Trophoblast cell (in vitro differentiated cells and primary cell): ENCODE data around the gene PXN.

Source experiments
- DNase-seq, 2 donors: peaks; one replicate each; pipeline ENCODE4 v3.0.0-alpha.2; 2016
- H2AFZ ChIP-seq: 2 replicates; pipeline ENCODE4 v1.6.1; 2013; ENCODE audit warnings: low read length, moderate library complexity, mild to moderate bottlenecking; ENCODE audit not compliant: insufficient read depth, poor library complexity
- H2AK5ac ChIP-seq: 2 replicates; pipeline ENCODE4 v1.6.1; 2013; ENCODE audit warnings: mild to moderate bottlenecking, low read length
- H2BK120ac ChIP-seq: 2 replicates; pipeline ENCODE4 v1.6.1; 2013; ENCODE audit warnings: low read length, mild to moderate bottlenecking, moderate library complexity; ENCODE audit not compliant: insufficient read depth, poor library complexity
- H2BK12ac ChIP-seq: 2 replicates; pipeline ENCODE4 v1.6.1; 2013; ENCODE audit warnings: mild to moderate bottlenecking, low read length, moderate library complexity
- H2BK5ac ChIP-seq: 2 replicates; pipeline ENCODE4 v1.6.1; 2013; ENCODE audit warnings: low read length, low read depth, moderate library complexity, mild to moderate bottlenecking; ENCODE audit not compliant: poor library complexity
- H3K14ac ChIP-seq: 2 replicates; pipeline ENCODE4 v1.6.1; 2013; ENCODE audit warnings: mild to moderate bottlenecking, low read length
- H3K18ac ChIP-seq: 2 replicates; pipeline ENCODE4 v1.6.1; 2013; ENCODE audit warnings: mild to moderate bottlenecking, low read length
- H3K23ac ChIP-seq: 2 replicates; pipeline ENCODE4 v1.6.1; 2013; ENCODE audit warnings: low read length
- H3K27ac ChIP-seq: 2 replicates; pipeline ENCODE4 v1.5.1; 2013; ENCODE audit warnings: low read depth, mild to moderate bottlenecking, inconsistent platforms, low read length, moderate library complexity
- H3K27me3 ChIP-seq: 2 replicates; pipeline ENCODE4 v1.6.1; 2013; ENCODE audit warnings: inconsistent platforms, mild to moderate bottlenecking, low read length, moderate library complexity; ENCODE audit not compliant: insufficient read depth
- H3K36me3 ChIP-seq, 2 experiments: 1 replicate in 1 of 2; 2 replicates in 1 of 2; pipeline ENCODE4 v1.6.1; 2013; ENCODE audit warnings: low read length in 2 of 2, mild to moderate bottlenecking in 2 of 2, moderate library complexity in 1 of 2; ENCODE audit not compliant: insufficient read depth in 2 of 2, control insufficient read depth in 1 of 2
- H3K4ac ChIP-seq: 2 replicates; pipeline ENCODE4 v1.6.1; 2013; ENCODE audit warnings: low read depth, mild to moderate bottlenecking, low read length, moderate library complexity
- H3K4me1 ChIP-seq, 2 experiments: 1 replicate in 1 of 2; 2 replicates in 1 of 2; pipeline ENCODE4 v1.6.1; 2013; ENCODE audit warnings: low read length in 2 of 2, mild to moderate bottlenecking in 2 of 2, moderate library complexity in 1 of 2; ENCODE audit not compliant: insufficient read depth in 2 of 2, control insufficient read depth in 1 of 2
- H3K4me2 ChIP-seq: 2 replicates; pipeline ENCODE4 v1.6.1; 2013; ENCODE audit warnings: inconsistent platforms, mild to moderate bottlenecking, low read length, moderate library complexity
- H3K4me3 ChIP-seq: 2 replicates; pipeline ENCODE4 v1.5.1; 2013; ENCODE audit warnings: mild to moderate bottlenecking, low read depth, low read length, inconsistent platforms
- H3K79me1 ChIP-seq: one replicate; pipeline ENCODE4 v1.6.1; 2013; ENCODE audit warnings: low read length
- H3K79me2 ChIP-seq: 2 replicates; pipeline ENCODE4 v1.6.1; 2013; ENCODE audit warnings: low read length, mild to moderate bottlenecking; ENCODE audit not compliant: control insufficient read depth, insufficient read depth, poor library complexity
- H3K9ac ChIP-seq: 2 replicates; pipeline ENCODE4 v1.6.1; 2013; ENCODE audit warnings: mild to moderate bottlenecking, low read length
- H3K9me3 ChIP-seq: 2 replicates; pipeline ENCODE4 v1.6.1; 2013; ENCODE audit warnings: low read depth, mild to moderate bottlenecking, control low read depth, inconsistent platforms, low read length; ENCODE audit not compliant: insufficient read depth
- H4K12ac ChIP-seq: 2 replicates; pipeline ENCODE4 v1.6.1; 2013; ENCODE audit warnings: low read depth, mild to moderate bottlenecking, low read length, moderate library complexity
- H4K8ac ChIP-seq: 2 replicates; pipeline ENCODE4 v1.6.1; 2013; ENCODE audit warnings: low read depth, mild to moderate bottlenecking, low read length, moderate library complexity
- H4K91ac ChIP-seq: one replicate; pipeline ENCODE4 v1.6.1; 2013; ENCODE audit warnings: low read depth, mild to moderate bottlenecking, low read length, moderate library complexity
- WGBS: extraction: QIAGEN DNeasy Blood & Tissue Kit; methylation state at CpG from one replicate; pipeline ENCODE4 v1.1.7; 2013; ENCODE audit warnings: missing lambda C conversion rate; ENCODE audit not compliant: insufficient read length, insufficient coverage; ENCODE audit errors: extremely low coverage; 5-methylcytosine and 5-hydroxymethylcytosine counted together

The PXN gene

DNA sequence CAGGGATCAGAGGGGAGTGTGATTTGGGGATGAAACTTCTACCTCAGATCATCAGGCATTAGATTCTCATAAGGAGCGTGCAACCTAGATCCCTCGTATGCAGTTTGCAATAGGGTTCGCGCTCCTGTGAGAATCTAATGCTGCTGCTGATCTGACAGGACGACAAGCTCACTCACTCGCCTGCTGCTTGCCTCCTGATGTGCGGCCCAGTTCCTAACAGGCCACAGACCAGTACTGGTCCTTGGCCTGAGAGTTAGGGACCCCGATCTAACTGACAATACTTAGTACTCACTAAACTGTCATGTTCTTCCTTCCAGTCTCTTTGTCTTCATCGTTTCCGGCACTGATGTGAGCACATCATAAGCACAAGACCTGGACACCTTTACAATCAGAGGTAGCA lies 59.3 kb downstream of the PXN start:
- DNase-seq: no peak
- Histone ChIP-seq H3K9me3 (peaks cover 3% of the 10 kb centered on the region), H4K12ac (no peak overlapping the region), H2BK120ac (no peak overlapping the region), H3K27me3 (no peaks in the 10 kb centered on the region), H2AK5ac (no peak overlapping the region), H3K79me2 (no peaks in the 10 kb centered on the region), H3K23ac (no peak overlapping the region), H3K4me2 (no peak overlapping the region), H3K14ac (no peak overlapping the region), H2BK12ac (no peak overlapping the region), H3K4ac (no peak overlapping the region), H3K4me3 (no peak overlapping the region), H3K36me3 (peaks cover 16 to 19% of the 10 kb centered on the region in 2 experiments), H3K18ac (no peak overlapping the region), H3K4me1 (no peaks in the 10 kb centered on the region), H3K9ac (no peak overlapping the region), H4K8ac (no peak overlapping the region), H3K27ac (no peak overlapping the region), H2AFZ (no peak overlapping the region), H2BK5ac (no peak overlapping the region), H3K79me1 (peaks cover 3% of the 10 kb centered on the region), H4K91ac (no peak overlapping the region)
- WGBS: no CpG with 5 or more reads among the region's 10 CpGs

DNA sequence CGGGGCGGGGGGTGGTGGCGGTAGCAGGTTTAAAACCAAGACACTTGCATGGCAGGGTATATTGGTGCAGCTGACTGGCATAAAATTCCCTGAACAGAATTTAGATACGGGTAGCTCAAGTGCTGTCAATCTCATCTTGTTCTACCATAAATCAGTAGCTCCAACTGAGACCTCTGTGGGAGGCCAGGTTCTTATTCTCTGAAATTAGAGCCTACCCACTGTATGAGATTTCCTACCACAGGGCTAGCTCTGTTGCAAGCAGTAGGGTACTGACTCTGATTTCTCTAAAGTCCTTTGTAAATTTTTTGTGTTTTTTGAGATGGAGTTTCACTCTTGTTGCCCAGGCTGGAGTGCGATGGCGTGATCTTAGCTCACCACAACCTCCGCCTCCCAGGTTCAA lies 61.4 kb downstream of the PXN start:
- Histone ChIP-seq H2BK12ac (no peak overlapping the region), H3K36me3 (peaks cover 6 to 9% of the 10 kb centered on the region in 2 experiments), H3K79me2 (peaks cover 10% of the 10 kb centered on the region), H3K4ac (no peak overlapping the region), H4K91ac (no peak overlapping the region), H4K12ac (no peak overlapping the region), H3K4me2 (no peak overlapping the region), H3K9me3 (peaks cover 1% of the 10 kb centered on the region), H4K8ac (no peak overlapping the region), H2BK120ac (no peak overlapping the region), H2AFZ (no peak overlapping the region), H3K79me1 (peaks cover 10% of the 10 kb centered on the region), H3K14ac (no peak overlapping the region), H3K4me3 (no peak overlapping the region), H3K27me3 (no peaks in the 10 kb centered on the region), H3K27ac (no peak overlapping the region), H3K9ac (no peak overlapping the region), H3K18ac (no peak overlapping the region), H3K23ac (no peak overlapping the region), H2AK5ac (no peak overlapping the region), H2BK5ac (no peak overlapping the region), H3K4me1 (peaks cover under 1 to 7% of the 10 kb centered on the region in 2 experiments)
- DNase-seq: no peak
- WGBS: no CpG with 5 or more reads among the region's 7 CpGs

GRCh38 chr12:120200364-120200800 lies 65.1 kb downstream of the PXN start:
- H3K9ac ChIP-seq: peak overlapping the region; percentile 99
- H3K27ac ChIP-seq: peak overlapping the region; percentile 31
- peak overlapping the region; percentile 35 for H4K12ac ChIP-seq
- peaks cover 30 to 39% of the 10 kb centered on the region in 2 experiments for H3K36me3 ChIP-seq
- H4K8ac ChIP-seq: peak overlapping the region; percentile 13
- H2BK12ac ChIP-seq: no peak overlapping the region
- no peaks in the 10 kb centered on the region for H3K9me3 ChIP-seq
- peak overlapping the region; percentile 58 for H3K4me2 ChIP-seq
- peak overlapping the region; percentile 28 for H4K91ac ChIP-seq
- H3K4me1 ChIP-seq: peaks cover 4 to 14% of the 10 kb centered on the region in 2 experiments
- peak overlapping the region; percentile 37 for H3K14ac ChIP-seq
- peak overlapping the region; percentile 96 for H3K4me3 ChIP-seq
- peak overlapping the region; percentile 51 for H2BK5ac ChIP-seq
- peaks cover 10% of the 10 kb centered on the region for H3K79me1 ChIP-seq
- peak overlapping the region; percentile 20 for H3K18ac ChIP-seq
- H2AFZ ChIP-seq: no peak overlapping the region
- H2BK120ac ChIP-seq: peak overlapping the region; percentile 7
- H3K27me3 ChIP-seq: no peaks in the 10 kb centered on the region
- no peak overlapping the region for H3K23ac ChIP-seq
- no CpG with 5 or more reads among the region's 16 CpGs for WGBS
- H2AK5ac ChIP-seq: peak overlapping the region; percentile 55
- H3K4ac ChIP-seq: peak overlapping the region; percentile 91
- peak in 1 of 2 donors; percentile 20 for DNase-seq
- H3K79me2 ChIP-seq: peaks cover 10% of the 10 kb centered on the region

GRCh38 chr12:120199595-120200306 lies 65.8 kb downstream of the PXN start:
- no peak overlapping the region for H4K8ac ChIP-seq
- H3K18ac ChIP-seq: no peak overlapping the region
- peak overlapping the region; percentile 88 for H3K9ac ChIP-seq
- no peaks in the 10 kb centered on the region for H3K27me3 ChIP-seq
- peak overlapping the region; percentile 58 for H3K4me2 ChIP-seq
- H4K91ac ChIP-seq: no peak overlapping the region
- peaks cover 4 to 14% of the 10 kb centered on the region in 2 experiments for H3K4me1 ChIP-seq
- H3K36me3 ChIP-seq: peaks cover 30 to 39% of the 10 kb centered on the region in 2 experiments
- H3K79me2 ChIP-seq: peaks cover 11% of the 10 kb centered on the region
- no peak overlapping the region for H2AK5ac ChIP-seq
- no CpG with 5 or more reads among the region's 12 CpGs for WGBS
- no peak overlapping the region for H2BK12ac ChIP-seq
- H3K9me3 ChIP-seq: no peaks in the 10 kb centered on the region
- peak; percentile 51 to 69 for DNase-seq
- H3K79me1 ChIP-seq: peaks cover 14% of the 10 kb centered on the region
- H3K14ac ChIP-seq: no peak overlapping the region
- H4K12ac ChIP-seq: no peak overlapping the region
- H2BK5ac ChIP-seq: no peak overlapping the region
- H3K4me3 ChIP-seq: peak overlapping the region; percentile 96
- no peak overlapping the region for H2BK120ac ChIP-seq
- H3K4ac ChIP-seq: peak overlapping the region; percentile 91
- no peak overlapping the region for H2AFZ ChIP-seq
- no peak overlapping the region for H3K23ac ChIP-seq
- peak overlapping the region; percentile 45 for H3K27ac ChIP-seq
